Stimulated activated effector memory CD8-positive, alpha-beta T cell treated with anti-CD3 and anti-CD28 coated beads, Interleukin-12 subunit alpha, Interleukin-12 subunit beta, amount 100 ng/mL, for 72 hours (primary cell): ENCODE data around the gene OR4D1.

Experiments used
- ATAC-seq: fragments of 150-1000 bp; cut with Tn5 transposase; 2 replicates; pipeline ENCODE4 v1.10.0; 2021
- DNase-seq, 2 donors: peaks; one replicate each; pipeline ENCODE4 v3.0.0; 2021 to 2022; ENCODE audit warnings: low spot score in 2 of 2
- H3K27ac Mint-ChIP-seq: one replicate; pipeline ENCODE4 v1.8.0; 2022; ENCODE audit warnings: mild to moderate bottlenecking, mixed read lengths
- H3K36me3 Mint-ChIP-seq: one replicate; pipeline ENCODE4 v1.8.0; 2022; ENCODE audit warnings: mild to moderate bottlenecking, mixed read lengths
- H3K4me1 Mint-ChIP-seq: one replicate; pipeline ENCODE4 v1.8.0; 2022; ENCODE audit warnings: mixed read lengths
- H3K4me3 Mint-ChIP-seq: one replicate; pipeline ENCODE4 v1.8.0; 2022; ENCODE audit warnings: mild to moderate bottlenecking, mixed read lengths
- H3K9me3 Mint-ChIP-seq: one replicate; pipeline ENCODE4 v1.8.0; 2022; ENCODE audit warnings: mixed read lengths

OR4D1 gene

DNA sequence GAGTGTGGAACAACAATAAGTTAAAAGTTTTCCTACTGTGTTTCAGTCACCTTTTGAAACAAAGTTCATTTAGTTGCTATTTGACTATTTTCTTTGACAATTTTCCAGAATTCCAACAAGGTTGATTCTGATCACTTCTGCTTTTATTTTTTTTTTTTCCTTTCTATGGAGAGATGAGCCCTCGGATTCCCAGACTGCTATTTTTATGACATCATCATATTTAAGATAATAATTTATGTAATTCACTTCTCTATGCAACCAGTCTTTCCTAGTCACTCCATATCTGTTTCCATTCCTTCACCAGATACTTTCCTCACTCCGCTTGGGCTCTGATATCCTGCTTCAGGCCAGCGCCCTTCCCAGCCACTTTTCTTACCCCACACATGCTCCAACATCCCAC is 26.7 kb downstream of the OR4D1 start:
- ATAC-seq (no peak), DNase-seq (no peak)
- Mint-ChIP-seq H3K4me1 (peaks cover 21% of the 10 kb centered on the region), H3K9me3 (no peaks in the 10 kb centered on the region), H3K4me3 (no peak overlapping the region), H3K36me3 (no peaks in the 10 kb centered on the region), H3K27ac (no peak overlapping the region)

DNA sequence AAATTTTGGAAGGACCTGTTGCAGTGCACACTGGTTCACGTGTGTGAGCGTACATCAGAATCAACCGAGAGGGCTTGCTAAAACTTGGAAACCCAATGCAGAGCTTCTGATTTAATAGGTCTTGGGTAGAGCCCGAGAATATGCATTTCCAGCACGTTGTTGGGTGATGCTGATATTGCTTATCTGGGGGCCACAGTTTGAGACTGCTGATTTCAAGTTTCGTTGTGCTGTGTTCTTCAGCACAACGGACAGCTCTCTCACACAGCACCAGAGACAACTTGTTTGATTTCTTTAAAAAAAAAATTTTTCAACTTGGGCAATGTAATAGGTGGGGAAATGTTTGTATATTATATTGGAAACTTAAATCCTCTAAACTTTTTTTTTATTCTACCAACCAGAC is 28.0 kb downstream of the OR4D1 start:
- Mint-ChIP-seq H3K36me3 (no peaks in the 10 kb centered on the region), H3K4me1 (peaks cover 12% of the 10 kb centered on the region), H3K4me3 (no peak overlapping the region), H3K27ac (no peak overlapping the region), H3K9me3 (no peaks in the 10 kb centered on the region)
- ATAC-seq (no peak), DNase-seq (no peak)

DNA sequence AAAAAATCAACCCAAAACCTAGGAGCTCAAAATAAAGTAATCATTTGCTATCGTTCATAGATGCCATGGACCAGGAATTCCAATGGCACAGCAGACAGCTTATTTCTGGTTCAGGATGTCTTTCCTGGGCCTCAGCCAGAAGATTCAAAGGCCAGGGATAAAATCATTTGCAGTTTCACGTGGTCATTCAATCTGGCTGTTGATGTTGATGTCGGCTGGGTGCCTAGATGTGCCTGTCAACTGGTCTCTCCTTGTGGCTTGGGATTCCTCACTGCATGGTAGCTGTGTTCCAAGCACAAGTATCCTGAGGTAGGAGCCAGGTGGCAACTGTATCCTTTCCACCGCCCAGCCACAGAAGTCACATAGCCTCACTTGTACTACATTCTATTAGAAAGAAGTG is 33.6 kb downstream of the OR4D1 start:
- Mint-ChIP-seq H3K4me1 (peaks cover 6% of the 10 kb centered on the region), H3K27ac (no peak overlapping the region), H3K36me3 (no peaks in the 10 kb centered on the region), H3K9me3 (no peaks in the 10 kb centered on the region), H3K4me3 (no peak overlapping the region)
- DNase-seq: no peak
- no peak for ATAC-seq

DNA sequence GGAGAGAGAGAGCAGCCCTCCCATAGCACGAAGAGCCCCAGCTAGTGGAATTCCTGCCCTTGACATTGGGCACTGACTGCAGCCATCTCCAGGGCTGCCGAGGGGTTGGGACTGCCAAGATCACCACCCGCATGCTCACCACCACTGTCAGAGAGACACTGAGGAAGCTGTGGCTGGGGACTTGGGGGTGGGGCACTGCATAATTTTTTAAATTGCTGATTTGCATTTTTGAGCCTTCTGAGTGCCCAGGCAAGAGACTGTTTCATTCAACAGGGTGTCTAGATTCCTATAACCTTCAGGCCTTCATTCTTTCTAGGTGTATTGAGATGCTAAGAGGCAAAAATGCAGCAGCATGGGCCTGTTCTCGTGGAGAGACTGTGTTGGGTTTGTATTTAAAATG is 35.3 kb downstream of the OR4D1 start:
- Mint-ChIP-seq H3K9me3 (no peaks in the 10 kb centered on the region), H3K27ac (no peak overlapping the region), H3K4me1 (peaks cover 6% of the 10 kb centered on the region), H3K4me3 (no peak overlapping the region), H3K36me3 (no peaks in the 10 kb centered on the region)
- DNase-seq (no peak), ATAC-seq (no peak)

DNA sequence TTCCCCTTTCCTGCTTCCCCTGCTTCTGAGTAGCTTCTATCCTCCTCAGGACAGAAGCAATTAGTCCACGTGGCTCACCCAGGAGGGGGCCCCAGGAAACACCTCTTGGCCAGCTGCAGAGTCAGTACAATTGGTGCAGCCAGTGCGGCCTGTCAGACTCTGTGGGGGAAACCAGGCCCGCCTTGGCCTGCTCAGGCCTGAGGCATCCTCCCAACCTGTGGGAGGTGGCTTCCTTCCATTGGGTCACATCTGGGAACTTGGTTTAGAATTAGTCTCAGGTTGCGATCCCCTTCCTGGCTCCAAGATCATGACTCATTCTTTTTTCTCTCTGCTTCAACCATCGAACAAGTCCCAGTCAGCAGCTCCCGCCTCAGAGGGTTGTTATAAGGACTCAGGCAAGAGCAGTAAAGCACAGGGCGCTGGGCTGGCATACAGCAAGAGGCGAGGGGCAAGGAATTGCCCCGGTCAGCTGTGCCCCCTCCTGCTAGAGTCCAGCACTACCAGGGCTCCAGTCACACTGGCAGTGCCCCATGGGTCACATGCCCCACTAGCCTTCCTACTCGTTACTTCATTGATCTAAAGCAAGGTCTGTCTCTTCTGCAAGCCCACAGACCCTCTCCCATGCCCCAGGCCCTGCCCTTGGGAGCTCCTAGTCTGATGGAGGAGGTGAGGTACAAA is 36.3 kb downstream of the OR4D1 start:
- Mint-ChIP-seq H3K27ac (no peak overlapping the region), H3K9me3 (no peaks in the 10 kb centered on the region), H3K4me1 (peaks cover 6% of the 10 kb centered on the region), H3K4me3 (no peak overlapping the region), H3K36me3 (no peaks in the 10 kb centered on the region)
- ATAC-seq (no peak), DNase-seq (no peak)

DNA sequence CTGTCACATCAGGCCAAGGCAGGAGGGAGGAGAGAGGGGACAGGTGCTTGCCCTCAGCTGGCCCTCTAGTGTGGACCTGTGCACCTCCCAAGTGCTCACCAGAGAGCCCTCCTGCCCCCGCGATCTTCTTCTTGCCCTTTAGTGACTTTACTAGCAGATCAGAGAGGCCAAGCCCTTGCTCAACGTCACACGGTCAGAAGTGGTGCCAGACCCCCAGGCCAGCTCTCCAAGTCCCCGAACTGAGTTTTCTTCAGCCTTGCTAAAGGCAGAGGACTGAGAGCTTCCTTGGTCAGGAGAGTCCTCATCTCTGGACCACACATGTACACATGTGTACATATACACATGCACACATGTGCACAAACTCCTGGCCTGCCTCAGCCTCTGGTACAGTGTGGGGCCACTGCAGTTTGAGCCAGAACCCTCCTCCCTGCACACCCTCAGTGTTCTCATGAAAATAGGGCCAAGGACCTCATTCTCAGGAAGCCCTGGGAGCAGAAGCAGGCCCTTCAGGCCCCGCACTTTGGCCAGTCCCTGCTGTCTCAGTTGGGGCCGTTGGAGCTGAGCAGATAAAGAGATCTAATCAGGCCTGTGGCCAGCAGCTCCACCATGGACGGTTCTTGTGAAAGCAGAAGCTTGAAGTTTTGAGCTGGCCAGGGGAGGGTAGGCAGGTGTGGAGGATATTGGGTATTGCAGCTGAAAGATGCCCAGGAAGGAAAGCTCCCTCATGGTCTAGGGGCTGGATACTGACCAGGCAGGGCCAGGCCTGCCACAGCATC is 37.0 kb downstream of the OR4D1 start:
- peaks cover 6% of the 10 kb centered on the region for H3K4me1 Mint-ChIP-seq

DNA sequence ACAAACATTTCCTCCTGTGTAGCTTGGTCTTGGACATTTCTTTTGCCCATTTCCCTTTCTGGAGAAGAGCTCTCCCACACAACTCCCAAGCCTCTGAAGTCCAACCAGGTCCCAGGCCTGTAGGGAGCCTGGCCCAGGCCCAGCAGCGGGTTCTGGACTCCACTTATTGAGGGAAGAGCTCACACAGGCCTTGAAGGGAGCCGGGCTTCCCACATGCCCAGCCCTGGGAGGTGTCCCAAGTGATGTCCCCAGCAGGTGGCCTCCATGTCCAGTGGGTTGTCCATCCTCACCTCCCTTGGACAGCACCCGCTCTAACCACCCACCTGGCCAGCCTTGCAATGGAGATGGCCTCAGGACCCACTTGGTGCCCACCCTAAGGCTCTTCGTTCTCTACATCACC is 38.4 kb downstream of the OR4D1 start:
- H3K27ac Mint-ChIP-seq: no peak overlapping the region
- no peak overlapping the region for H3K4me3 Mint-ChIP-seq
- ATAC-seq (no peak), DNase-seq (no peak)
- peaks cover 11% of the 10 kb centered on the region for H3K4me1 Mint-ChIP-seq
- no peaks in the 10 kb centered on the region for H3K36me3 Mint-ChIP-seq
- H3K9me3 Mint-ChIP-seq: no peaks in the 10 kb centered on the region

More for the DNA sequence above, 37.0 kb downstream of the OR4D1 start:
- ATAC-seq: no peak
- Mint-ChIP-seq H3K4me3 (no peak overlapping the region), H3K36me3 (no peaks in the 10 kb centered on the region), H3K27ac (no peak overlapping the region), H3K9me3 (no peaks in the 10 kb centered on the region)
- no peak for DNase-seq

DNA sequence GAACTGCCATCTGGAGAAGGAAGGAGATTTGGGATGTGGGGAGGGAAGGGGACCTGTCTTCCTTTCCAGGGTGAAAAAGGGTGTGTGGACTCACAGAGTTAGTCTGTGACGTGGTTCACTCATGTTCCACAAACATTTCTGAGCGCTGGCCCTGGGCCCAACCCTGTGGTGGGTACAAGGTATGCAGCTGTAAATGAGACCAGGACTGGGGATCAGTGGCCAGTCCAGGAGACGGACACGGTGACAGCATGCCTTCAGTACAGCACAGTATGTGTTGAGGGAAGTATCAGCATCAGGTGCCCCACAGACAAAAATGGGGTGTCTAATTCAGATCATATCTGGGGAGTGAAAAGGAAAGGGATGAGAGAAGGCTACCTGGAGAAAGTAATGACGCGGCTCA is 38.9 kb downstream of the OR4D1 start:
- no peak for ATAC-seq
- peaks cover 11% of the 10 kb centered on the region for H3K4me1 Mint-ChIP-seq
- no peak for DNase-seq
- no peak overlapping the region for H3K27ac Mint-ChIP-seq
- no peak overlapping the region for H3K4me3 Mint-ChIP-seq
- no peaks in the 10 kb centered on the region for H3K9me3 Mint-ChIP-seq
- no peaks in the 10 kb centered on the region for H3K36me3 Mint-ChIP-seq

DNA sequence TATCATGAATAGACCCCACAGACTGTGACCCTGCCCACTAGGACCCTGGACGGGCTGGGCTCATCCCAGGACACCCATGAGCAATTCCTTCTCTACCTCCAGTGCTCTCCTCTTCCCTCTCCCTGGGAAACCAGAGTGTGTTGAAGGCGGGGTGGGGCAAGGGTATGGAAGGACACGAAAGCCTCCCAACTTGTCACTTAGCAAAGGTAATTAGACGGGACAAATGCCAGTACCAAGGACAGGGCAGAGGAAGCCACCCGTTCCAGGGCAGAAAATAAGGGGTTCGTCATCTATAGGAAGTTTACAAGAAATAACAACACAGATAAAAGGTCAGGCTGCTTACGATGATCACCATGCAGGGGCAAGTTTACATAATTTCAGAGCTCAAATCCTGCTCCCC is 39.5 kb downstream of the OR4D1 start:
- Mint-ChIP-seq H3K4me3 (no peak overlapping the region), H3K36me3 (no peaks in the 10 kb centered on the region), H3K27ac (no peak overlapping the region), H3K4me1 (peaks cover 11% of the 10 kb centered on the region), H3K9me3 (no peaks in the 10 kb centered on the region)
- DNase-seq: no peak
- ATAC-seq: no peak

DNA sequence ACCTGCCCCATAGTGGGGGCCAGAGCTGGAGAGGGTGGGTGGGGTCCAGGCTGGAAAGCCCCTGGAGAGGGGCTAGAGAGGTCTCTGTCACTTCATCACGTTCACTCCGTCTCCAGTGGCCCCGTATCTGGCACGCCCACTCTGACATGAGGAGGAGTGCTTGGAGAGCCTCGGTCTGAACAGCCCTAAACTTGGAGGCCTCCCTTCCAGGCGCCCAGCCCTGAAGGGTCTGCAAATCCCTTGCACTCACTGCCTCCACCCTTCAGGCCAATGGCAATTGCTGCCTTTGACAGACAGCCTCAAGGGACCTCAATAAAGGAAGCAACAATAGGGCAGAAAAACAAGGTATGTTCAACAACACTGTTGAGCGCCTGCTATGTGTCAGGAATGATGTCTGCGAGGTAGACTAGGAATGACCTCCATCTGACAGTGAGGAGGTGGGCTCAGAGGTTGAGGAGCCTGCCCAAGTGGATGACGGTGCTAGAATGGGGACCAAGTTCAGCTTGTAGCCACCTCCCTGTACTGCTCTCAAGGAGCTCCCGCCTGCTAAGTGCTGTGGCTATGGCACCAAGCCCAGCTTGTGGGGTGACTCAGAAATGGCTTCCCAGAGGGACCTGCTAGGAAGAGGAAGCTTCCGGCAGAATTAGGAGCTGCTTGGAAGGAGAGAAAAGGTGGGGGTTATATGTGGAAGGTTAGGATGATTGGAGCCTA is 41.4 kb downstream of the OR4D1 start:
- Mint-ChIP-seq H3K36me3 (no peaks in the 10 kb centered on the region), H3K4me1 (peaks cover 11% of the 10 kb centered on the region), H3K4me3 (no peak overlapping the region), H3K9me3 (no peaks in the 10 kb centered on the region), H3K27ac (no peak overlapping the region)
- no peak for DNase-seq
- no peak for ATAC-seq

DNA sequence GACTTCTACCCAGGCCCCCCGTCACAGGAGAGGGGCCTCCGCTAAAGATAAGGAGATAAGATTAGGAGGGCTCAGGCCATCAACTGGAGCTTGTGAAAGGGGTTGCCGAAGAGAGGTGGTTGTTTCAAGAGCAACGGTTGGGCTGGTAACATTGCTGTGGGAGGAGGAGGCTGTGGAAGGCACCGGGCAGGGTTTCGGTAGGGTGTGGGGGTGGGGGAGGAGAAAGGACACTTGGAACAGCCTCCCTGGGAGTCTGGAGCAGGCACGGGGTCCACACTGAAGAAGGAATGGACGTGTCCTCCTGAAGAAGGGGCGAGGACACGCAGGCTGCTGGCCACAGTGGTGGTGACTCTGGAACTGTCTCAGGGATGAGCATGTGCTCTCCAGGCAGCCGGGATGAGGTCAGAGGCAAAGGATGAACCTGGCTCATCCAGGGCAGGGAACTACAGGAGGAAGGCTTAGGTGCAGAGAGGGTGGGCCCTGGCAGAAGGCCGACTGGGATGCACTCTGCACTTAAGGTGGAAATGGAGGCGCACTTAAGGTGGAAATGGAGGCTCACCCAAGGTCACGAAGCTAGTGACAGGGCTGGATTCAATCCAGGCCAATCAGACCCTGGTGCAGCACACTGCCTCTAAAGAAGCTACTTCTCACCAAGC is 43.2 kb downstream of the OR4D1 start:
- Mint-ChIP-seq H3K4me1 (peaks cover 5% of the 10 kb centered on the region), H3K36me3 (no peaks in the 10 kb centered on the region), H3K4me3 (no peak overlapping the region), H3K9me3 (no peaks in the 10 kb centered on the region), H3K27ac (no peak overlapping the region)
- ATAC-seq: no peak
- no peak for DNase-seq

DNA sequence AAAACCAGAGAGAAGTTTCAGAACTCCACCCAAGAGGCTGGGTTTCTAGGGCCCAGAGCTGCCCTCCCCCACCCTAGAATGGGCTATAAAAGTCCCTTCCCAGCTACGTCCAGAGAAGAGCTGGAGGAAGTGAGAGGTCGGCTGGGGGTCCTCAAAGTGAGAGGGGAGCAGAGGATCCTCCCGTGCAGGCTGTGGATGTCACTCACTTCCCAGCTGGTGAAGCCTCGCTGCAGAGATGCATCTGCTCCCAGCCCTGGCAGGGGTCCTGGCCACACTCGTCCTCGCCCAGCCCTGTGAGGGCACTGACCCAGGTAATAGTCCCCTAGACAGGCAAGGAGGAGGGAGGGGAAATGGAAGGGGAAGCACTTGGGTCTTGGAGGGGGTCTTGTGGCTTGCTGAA is 44.4 kb downstream of the OR4D1 start, which contains the start of gene EPX:
Gene EPX (plus strand): TSS at position 115 of the 400 bp plus-strand sequence. CDS start 121 bp downstream, at position 236.
- Mint-ChIP-seq H3K36me3 (no peaks in the 10 kb centered on the region), H3K27ac (no peak within 1 kb of the TSS), H3K4me3 (no peak within 1 kb of the TSS), H3K4me1 (peaks cover 5% of the 10 kb centered on the region), H3K9me3 (no peaks in the 10 kb centered on the region)
- DNase-seq: no peak
- ATAC-seq: no peak

DNA sequence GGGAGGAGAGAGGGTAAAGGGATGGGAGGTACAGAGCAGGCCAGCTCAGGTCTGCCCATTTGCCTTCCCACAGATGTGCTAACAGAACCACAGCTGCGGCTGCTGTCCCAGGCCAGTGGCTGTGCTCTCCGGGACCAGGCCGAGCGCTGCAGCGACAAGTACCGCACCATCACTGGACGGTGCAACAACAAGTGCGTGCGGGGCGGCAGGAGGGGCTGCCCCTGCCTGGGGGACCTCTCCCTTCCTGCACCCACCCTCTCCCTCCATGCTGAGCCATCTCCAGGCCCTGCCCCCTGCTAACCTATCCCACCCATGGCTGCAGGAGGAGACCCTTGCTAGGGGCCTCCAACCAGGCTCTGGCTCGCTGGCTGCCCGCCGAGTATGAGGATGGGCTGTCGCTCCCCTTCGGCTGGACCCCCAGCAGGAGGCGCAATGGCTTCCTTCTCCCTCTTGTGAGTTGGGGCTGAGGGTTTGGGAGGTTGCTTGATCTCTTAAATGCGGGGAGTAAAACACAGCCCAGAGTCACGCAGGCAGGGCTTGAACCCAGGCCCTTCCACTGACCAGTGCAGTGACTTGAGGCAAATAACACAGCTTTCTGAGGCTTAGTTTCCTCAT is 45.6 kb downstream of the OR4D1 start:
- H3K9me3 Mint-ChIP-seq: no peaks in the 10 kb centered on the region
- H3K4me1 Mint-ChIP-seq: peaks cover 5% of the 10 kb centered on the region
- H3K36me3 Mint-ChIP-seq: no peaks in the 10 kb centered on the region
- no peak overlapping the region for H3K27ac Mint-ChIP-seq
- DNase-seq: no peak
- no peak for ATAC-seq
- no peak overlapping the region for H3K4me3 Mint-ChIP-seq

DNA sequence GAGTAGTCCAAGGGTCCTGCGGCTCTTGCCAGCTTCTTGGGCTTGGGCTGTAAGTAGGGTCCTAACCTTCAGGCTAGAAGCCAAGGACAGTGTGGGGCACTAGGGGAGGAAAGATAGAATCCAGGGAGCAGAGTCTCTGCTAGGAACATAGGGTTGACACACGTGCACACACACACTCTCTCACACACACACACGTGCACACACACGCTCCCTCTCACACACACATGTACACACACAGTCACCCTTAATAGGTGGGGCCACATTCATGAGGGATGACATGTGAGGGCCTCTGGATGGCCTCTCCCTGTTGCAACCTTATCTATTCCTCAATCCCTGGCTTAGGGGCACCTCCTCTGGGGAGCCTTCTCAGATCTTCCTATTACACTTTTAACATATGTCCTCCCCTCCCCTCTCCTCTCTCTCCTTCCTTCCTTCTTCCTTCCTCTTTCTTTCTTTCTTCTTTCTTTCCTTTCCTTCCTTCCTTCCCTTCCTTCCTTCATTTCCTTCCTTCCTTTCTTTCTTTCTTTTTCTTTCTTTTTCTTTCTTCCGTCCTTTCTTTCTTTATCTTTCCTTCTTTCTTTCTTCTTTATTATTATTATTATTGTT is 47.4 kb downstream of the OR4D1 start:
- DNase-seq: no peak
- Mint-ChIP-seq H3K36me3 (no peaks in the 10 kb centered on the region), H3K4me1 (peaks cover 11% of the 10 kb centered on the region), H3K4me3 (no peak overlapping the region), H3K27ac (no peak overlapping the region), H3K9me3 (no peaks in the 10 kb centered on the region)
- ATAC-seq: no peak

DNA sequence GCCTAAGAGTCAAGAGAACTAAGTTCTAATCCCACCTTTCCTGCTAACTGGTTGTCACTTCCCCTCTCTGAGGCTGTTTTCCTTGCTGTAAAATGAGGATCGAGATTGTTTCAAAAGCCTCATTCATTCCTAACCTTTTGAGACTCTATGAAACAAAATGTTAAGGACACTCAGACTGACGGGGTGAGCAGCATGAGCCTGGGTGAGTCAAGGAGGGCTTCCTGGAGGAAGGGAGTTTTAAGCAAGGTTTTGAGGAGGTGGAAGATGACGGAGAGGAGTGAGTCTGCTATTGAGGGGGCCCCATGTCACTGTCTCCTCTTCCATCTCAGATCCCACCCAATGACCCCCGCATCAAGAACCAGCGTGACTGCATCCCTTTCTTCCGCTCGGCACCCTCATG is 48.4 kb downstream of the OR4D1 start:
- H3K4me3 Mint-ChIP-seq: no peak overlapping the region
- H3K9me3 Mint-ChIP-seq: no peaks in the 10 kb centered on the region
- no peaks in the 10 kb centered on the region for H3K36me3 Mint-ChIP-seq
- ATAC-seq: no peak
- DNase-seq: no peak
- H3K4me1 Mint-ChIP-seq: peaks cover 6% of the 10 kb centered on the region
- H3K27ac Mint-ChIP-seq: no peak overlapping the region
